ENCODE data around the gene MOCS2. TPM values are rescaled to one million over a fixed set of nuclear protein-coding genes. Genes with fewer than 3 reads are reported as not detected.
"Not testable (repeated sequence)": the region's sequence is repeated elsewhere in the genome, so short reads cannot be mapped to it uniquely, and the experiment has no call there.

The MOCS2 gene
- total RNA-seq, 1 donor from 2014 or later = 22.5 TPM

GRCh38 chr5:53114988-53115387 lies 5.4 kb upstream of the MOCS2 start:
- Mint-ChIP-seq H3K27ac (no peak overlapping the region), H3K36me3 (peaks cover 4% of the 10 kb centered on the region), H3K4me3 (no peak overlapping the region), H3K27me3 (no peaks in the 10 kb centered on the region), H3K4me1 (ENCODE audit: unreplicated experiment) (peaks cover 2% of the 10 kb centered on the region), H3K9me3 (no peaks in the 10 kb centered on the region)
- TF ChIP-seq CTCF (conservative IDR thresholded peaks at IDR 0.05) = peak; percentile 61
- DNase-seq (ENCODE audit: extremely low spot score, unreplicated experiment) = no peak

- Mint-ChIP-seq H3K27ac (no peak overlapping the region), H3K36me3 (peaks cover 4% of the 10 kb centered on the region), H3K4me3 (no peak overlapping the region), H3K9me3 (no peaks in the 10 kb centered on the region), H3K4me1 (ENCODE audit: unreplicated experiment) (peaks cover 4% of the 10 kb centered on the region), H3K27me3 (no peaks in the 10 kb centered on the region)
- no peak for DNase-seq (ENCODE audit: extremely low spot score, unreplicated experiment)
- no peak for TF ChIP-seq CTCF (conservative IDR thresholded peaks at IDR 0.05)
Observed at GRCh38 chr5:53113947-53114346, 4.4 kb upstream of the MOCS2 start.

- DNase-seq (ENCODE audit: extremely low spot score, unreplicated experiment) = no peak
- no peaks in the 10 kb centered on the region for H3K27me3 Mint-ChIP-seq
- H3K27ac Mint-ChIP-seq = no peak overlapping the region
- no peak overlapping the region for H3K4me3 Mint-ChIP-seq
- no peak for TF ChIP-seq CTCF (conservative IDR thresholded peaks at IDR 0.05)
- peaks cover 4% of the 10 kb centered on the region for H3K36me3 Mint-ChIP-seq
- H3K4me1 Mint-ChIP-seq (ENCODE audit: unreplicated experiment) = peaks cover 4% of the 10 kb centered on the region
- no peaks in the 10 kb centered on the region for H3K9me3 Mint-ChIP-seq
Observed at GRCh38 chr5:53112909-53113308, 3.4 kb upstream of the MOCS2 start.

GRCh38 chr5:53112307-53112706 lies 2.8 kb upstream of the MOCS2 start:
- H3K4me3 Mint-ChIP-seq; H3K36me3 Mint-ChIP-seq; H3K9me3 Mint-ChIP-seq; DNase-seq (ENCODE audit: extremely low spot score, unreplicated experiment); H3K27ac Mint-ChIP-seq; H3K27me3 Mint-ChIP-seq; H3K4me1 Mint-ChIP-seq (ENCODE audit: unreplicated experiment): not testable (repeated sequence)

GRCh38 chr5:53111139-53111538 lies 1.6 kb upstream of the MOCS2 start:
- Mint-ChIP-seq H3K4me1 (ENCODE audit: unreplicated experiment) (peaks cover 4% of the 10 kb centered on the region), H3K27ac (no peak overlapping the region), H3K4me3 (no peak overlapping the region), H3K9me3 (no peaks in the 10 kb centered on the region), H3K27me3 (no peaks in the 10 kb centered on the region), H3K36me3 (peaks cover 6% of the 10 kb centered on the region)
- no peak for DNase-seq (ENCODE audit: extremely low spot score, unreplicated experiment)
- no peak for TF ChIP-seq CTCF (conservative IDR thresholded peaks at IDR 0.05)

GRCh38 chr5:53110156-53110555 lies 599 bp upstream of the MOCS2 start:
- H3K9me3 Mint-ChIP-seq = no peaks in the 10 kb centered on the region

More at GRCh38 chr5:53110156-53110555, 599 bp upstream of the MOCS2 start:
- peak overlapping the region; percentile 76 for H3K27ac Mint-ChIP-seq
- H3K27me3 Mint-ChIP-seq = no peaks in the 10 kb centered on the region
- peaks cover 4% of the 10 kb centered on the region for H3K4me1 Mint-ChIP-seq (ENCODE audit: unreplicated experiment)
- TF ChIP-seq CTCF (conservative IDR thresholded peaks at IDR 0.05) = no peak
- H3K36me3 Mint-ChIP-seq = peaks cover 9% of the 10 kb centered on the region
- H3K4me3 Mint-ChIP-seq = peak overlapping the region; percentile 96
- no peak for DNase-seq (ENCODE audit: extremely low spot score, unreplicated experiment)
